Activated CD4-positive, CD25-positive, alpha-beta regulatory T cell treated with anti-CD3 and anti-CD28 coated beads, Interleukin-2, amount 50 U/mL, for 16 hours (primary cell): ENCODE data around the gene C15orf40.
"Not testable (repeated sequence)": the region's sequence is repeated elsewhere in the genome, so short reads cannot be mapped to it uniquely, and the experiment has no call there.

Experiments used
- DNase-seq: peaks from one replicate; pipeline ENCODE4 v3.0.0-alpha.2; 2020; ENCODE audit warnings: low read depth, low spot score

C15orf40 gene

DNA sequence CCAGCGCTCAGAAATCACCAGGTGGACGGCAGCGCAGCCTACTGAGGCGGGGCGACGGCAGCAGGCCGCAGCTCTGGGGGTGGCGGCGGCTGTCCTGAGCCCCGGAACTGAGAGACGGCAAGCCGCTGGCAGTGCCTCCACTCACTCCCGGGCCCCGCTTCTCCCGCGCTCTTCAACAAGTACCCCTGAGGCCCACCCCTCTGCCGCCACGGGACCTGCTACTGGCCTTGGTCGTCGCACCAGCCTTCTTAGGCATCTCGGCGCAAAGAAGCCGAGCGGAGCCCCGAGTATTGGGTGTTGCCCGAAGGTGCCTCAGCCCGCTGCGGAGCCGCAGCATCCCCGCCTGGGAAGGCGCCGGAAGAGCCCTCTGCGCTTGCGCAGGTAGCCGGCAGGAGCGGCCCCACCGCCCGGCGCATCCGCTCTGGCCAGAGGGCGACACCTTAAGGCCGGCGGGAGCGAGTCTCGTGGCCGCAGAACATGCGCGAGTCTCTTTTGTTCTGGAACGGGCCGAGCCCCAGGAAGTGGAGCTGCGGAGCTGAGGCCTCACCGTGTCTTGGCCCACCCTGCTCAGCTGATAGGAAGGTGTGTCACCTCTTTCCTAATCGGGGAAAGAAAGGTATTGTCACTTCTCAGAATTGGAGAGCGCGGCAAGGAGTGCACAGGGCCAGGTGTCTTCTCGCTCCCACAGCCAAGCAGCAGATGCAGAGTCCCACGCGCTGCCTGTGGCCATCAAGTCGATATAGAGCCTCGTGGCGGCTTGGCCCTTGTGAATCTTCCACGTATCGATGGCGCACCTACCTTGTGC is at the start of gene C15orf40:
TSS of gene C15orf40 (minus strand) at position 369 of the 805 bp plus-strand sequence. CDS start at position 337, 32 bp downstream.
- peak; percentile 68 for DNase-seq

DNA sequence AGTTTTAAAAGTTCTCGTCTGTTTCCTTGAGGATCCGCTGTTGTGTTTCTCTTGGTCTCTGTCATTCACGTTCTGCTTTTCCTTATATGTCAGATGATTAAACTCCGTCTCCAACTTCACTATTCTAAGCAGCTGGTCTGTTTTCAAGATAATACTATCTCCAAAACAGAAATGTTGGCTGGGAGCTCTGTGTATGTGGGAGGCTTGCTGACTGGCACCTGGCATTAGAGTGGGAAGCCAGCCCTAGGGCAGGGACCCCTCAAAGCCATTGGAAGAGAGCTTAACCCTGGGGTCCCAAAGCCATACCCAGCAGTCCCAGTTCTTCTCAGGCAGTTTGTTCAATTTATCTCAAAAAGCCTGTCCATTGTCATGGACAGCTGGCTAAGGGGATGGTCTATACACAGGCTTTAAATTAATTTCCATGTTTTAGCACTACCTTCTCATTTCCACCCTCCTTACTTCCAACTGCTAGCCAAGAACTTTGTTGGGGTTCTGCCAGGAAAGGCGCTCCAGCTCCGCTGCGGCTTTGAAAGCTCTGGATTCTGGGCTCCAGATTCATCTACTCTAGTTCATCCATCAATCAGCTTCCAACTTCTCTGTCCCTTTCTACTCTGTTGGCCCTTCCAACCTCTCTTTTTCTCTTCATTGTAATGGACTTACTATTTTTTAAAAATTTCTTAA is 46.4 kb upstream of the C15orf40 start:
- DNase-seq = no peak

DNA sequence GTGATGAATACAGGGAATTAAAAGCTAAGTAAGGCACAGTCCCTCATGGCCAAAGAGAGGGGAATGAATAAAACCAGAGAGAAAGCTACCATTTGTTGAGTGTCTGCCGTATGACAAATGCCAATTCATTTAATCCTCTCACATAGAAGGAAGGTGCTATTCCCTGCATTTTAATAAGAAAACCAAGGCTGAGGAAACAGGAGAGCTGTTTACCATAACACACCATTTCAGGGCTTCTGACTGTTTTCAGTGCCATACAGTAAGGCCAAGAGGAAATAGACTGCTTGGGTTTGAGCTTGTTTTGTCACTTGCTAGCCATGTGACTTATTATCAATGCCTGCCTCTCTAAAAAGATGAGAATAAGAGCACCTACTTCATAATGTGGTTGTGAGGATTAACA is 45.6 kb upstream of the C15orf40 start:
- DNase-seq = no peak

DNA sequence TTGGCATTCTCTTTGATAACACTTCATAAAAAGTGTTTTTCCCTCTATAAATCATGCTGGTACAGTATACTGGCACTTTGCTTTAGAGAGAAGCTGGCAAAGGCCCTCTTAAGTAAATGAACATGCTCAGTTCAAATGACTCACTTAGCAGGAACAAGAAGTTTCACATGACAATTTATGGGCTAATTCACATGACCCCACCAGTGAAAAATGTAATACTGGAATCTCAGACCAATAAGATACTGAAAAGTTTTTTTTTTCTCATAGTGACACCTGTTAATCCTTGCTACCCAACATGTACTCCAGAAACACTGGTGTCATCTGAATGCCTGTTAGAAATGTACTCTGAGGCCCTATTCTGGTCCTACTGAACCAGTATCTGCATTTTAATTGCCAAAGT is 41.7 kb upstream of the C15orf40 start:
- no peak for DNase-seq

DNA sequence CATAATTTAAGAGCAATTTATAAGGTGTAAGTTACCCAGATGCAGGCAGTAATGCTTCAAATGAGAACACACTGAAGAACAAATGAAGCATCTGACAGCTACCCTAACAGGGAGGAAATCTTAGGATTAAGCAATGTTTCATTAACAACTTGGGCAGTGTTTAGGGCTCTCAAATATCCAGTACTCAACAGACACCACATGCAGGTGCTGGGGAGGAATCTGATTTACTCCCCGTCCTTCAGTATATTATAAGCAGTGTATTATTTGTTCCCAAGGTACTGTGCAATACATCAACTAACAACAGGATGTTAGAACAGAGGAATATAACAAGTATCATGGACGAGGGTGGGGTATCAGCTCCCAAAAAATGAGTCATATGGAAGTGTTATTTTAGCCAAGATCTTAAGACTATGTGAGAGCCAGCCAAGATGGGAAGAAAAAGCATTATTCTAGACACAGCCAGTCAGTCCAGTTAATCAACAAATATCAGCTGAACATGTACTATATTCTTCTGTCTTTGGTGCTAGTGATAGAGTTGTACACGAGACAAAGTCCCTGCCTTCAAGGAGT is 35.2 kb upstream of the C15orf40 start:
- no peak for DNase-seq

DNA sequence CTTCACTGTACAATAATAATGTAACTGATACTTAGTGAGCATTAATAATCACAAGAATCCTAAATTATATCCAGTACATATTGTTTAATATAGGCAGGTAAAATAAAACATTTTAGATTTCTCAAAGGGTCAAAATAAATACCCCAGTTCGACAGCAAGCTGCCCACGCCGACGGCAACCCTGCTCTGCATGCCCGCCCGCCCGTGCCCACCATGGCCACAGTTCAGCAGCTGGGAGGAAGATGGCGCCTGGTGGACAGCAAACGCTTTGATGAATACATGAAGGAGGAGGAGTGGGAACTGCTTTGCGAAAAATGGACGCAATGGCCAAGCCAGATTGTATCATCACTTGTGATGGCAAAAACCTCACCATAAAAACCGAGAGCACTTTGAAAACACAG is 32.7 kb upstream of the C15orf40 start:
- no peak for DNase-seq

DNA sequence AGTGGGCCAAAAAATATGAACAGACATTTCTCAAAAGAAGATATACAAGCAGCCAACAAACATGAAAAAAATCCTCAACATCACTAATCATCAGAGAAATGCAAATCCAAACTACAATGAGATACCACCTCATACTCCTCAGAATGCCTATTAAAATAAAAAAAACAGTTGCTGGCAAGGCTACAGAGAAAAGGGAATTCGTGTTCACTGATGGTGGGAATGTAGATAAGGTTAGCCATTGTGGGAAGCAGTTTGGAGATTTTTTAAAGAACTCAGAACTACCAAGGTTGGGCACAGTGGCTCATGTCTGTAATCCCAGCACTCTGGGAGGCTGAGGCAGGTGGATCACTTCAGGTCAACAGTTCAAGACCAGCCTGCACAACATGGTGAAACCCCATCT is 27.8 kb upstream of the C15orf40 start:
- no peak for DNase-seq

DNA sequence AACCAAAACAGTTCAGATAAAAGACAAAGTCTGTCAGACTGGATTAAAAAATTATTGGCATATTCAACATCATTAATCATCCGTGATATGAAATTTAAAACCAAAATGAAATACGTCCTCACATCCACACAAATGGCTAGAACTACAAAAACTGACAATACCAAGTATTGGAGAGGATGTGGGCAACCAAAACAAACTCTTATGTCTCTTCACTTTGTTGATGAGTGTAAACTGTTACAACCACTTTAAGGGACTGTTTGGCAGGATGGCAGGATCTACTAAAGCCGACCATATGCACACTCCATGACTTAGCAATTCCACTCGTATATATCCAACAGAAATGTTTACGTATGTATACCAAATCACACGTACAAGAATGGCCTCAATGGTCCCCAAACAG is 24.8 kb upstream of the C15orf40 start:
- no peak for DNase-seq

DNA sequence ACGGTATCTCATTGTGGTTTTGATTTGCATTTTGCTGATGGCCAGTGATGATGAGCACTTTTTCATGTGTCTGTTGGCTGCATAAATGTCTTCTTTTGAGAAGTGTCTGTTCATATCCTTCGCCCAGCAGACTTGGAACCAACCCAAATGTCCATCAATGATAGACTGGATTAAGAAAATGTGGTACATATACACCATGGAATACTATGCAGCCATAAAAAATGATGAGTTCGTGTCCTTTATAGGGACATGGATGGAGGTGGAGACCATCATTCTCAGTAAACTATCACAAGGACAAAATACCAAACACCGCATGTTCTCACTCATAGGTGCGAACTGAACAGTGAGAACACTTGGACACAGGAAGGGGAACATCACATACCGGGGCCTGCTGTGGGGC is 19.8 kb upstream of the C15orf40 start:
- not testable (repeated sequence) for DNase-seq

DNA sequence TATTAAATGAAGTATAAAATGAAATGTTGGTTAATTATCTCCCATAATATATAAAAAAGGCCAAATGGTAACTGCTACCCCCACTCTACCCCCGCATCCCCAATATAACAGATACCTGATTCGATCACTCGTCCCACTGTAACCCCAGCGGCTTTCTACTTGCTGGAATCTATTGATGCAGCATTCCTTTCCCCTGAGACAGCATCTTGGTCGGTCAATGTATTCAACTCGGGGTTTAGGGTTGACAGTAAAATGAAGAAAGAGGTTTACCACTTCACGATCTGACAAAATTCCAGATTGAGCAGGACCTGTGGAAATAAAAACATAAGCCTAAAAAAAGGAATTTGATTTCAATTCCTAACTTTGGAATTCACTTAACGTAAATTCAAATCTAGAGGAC is 18.6 kb upstream of the C15orf40 start:
- DNase-seq = no peak

DNA sequence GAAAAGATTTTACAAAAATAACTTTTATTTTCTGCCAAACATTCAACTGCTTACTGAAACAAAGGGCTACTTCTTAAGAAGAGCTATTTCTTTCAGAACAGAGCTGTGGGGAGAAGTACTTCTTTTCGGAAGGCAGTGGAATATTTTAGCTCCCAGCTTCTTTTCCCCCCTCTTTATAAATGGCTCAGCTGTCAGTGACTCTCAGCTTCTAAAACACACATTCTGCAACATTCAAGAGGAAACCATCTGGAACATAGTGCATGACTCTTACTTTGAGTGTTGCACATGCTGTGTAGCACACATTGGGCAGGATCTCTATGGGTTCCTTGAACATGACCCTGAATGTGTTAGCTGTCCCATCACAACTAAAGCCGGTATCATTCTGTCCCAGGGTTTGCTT is 7.0 kb upstream of the C15orf40 start:
- no peak for DNase-seq

DNA sequence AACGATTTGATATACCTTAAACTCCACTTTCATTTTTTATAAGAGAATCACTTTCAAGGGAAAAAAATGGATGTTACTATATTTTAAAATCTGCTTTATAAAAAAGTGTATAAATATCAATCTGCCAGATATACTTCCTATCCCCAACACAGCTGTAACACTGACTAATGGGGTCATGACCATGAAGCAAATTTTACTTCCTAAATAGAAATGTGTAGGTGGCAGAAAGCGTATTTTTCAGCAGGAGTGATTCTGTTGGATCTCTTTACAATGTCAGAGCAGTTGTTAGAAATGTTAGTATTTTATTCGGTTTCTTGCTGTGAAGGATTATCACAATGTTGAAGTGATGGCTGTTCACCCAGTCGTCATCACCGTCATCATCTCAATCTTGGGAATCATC is 5.5 kb upstream of the C15orf40 start:
- no peak for DNase-seq

DNA sequence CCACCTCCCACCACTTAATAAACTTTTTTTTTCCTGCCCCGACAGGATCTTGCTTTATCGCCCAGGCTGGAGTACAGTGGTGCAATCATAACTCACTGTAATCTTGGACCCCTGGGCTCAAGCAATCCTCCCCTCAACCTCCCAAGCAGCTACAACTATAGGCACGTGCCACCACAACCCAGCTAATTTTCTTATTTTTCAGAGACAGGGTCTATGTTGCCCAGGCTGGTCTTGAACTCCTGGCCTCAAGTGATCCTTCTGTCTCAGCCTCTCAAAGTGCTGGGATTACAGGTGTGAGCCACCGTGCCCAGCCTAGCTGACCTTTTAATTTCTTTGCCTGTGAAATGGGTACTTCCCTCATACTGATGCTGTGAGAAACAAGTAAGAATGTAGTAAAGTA is 3.9 kb upstream of the C15orf40 start:
- no peak for DNase-seq

DNA sequence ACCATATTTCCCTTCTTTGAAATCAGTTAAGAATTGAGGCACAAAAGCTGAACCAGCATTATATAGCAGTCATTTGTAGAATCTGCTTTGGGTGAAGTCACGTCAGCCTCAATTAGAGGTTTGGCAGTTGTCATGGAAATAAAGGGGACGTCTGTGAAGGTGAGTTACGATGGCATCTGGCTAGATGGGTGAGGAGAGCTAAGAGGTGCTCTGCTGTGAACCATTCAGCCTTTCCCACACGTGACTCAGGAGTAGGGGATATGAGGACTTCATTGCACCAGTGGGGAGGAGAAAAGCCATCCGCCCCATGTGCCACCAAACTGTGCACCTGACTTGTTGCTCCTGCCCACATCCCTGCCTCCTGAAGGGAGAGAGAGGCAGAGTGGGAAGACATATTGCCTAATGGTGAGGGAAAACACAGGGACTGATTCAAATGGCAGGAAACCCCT is 2.8 kb upstream of the C15orf40 start:
- no peak for DNase-seq

DNA sequence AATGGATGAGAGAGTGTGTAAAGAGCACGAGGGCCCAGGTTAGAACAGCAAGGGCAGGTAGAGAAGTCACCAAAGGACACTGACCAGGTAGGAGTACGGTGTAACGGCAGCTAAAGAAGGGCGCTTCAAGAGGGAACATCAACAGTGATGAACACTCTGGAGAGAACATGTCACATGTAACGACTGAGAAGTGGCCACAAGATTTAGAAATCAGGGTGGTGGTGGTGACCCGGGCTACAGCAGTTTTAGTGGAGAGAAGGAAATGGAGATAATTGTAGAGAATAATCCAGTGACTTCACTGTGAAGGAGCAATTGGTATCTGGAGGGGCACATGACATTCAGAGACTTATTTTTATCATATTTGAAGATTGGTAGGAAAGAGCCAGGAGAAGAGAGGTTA is 1.2 kb upstream of the C15orf40 start:
- no peak for DNase-seq

DNA sequence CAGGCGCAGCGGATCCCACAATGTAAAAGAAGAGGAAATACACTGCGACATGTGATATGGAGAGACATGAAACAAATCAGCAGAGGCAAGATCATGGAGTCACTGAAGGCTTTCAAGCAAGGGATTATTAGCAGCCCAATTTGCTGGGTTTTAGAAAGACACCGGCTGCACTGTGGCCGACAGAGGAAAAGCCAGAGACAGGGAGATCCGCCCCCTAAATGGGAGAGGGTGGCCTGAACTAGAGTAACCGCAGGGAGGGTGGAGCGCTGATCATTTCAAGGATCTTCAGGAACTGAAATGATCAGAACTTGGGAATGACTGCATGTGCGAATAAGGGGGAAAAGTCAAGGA is 612 bp upstream of the C15orf40 start:
- DNase-seq = no peak

DNA sequence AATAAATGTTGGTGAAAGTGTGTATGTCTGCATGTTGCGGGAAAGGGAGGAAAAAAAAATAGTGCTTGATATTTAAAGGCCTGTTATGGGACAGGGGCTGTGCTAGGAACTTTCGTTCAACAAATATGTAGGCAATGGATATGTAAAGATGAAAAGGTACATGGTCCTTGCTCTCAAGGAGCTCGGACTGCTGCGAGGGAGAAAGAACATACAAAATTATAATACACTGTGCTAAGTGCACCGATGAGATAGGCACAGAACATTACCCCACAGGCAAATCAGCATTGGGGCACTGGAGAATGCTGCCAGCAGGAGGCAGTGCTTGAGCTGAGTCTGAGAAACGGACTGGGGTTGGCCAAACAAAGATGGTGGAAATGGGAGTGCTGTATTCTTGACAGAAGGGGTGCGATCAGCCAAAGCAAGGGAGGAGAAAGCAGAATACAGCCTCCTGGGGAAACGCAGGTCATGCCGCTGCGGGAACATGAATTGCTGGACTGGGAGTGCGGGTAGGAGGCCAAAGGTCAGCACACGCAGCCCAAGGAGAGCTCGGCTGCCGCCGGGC is 649 bp downstream of the C15orf40 start:
- peak; percentile 52 for DNase-seq

DNA sequence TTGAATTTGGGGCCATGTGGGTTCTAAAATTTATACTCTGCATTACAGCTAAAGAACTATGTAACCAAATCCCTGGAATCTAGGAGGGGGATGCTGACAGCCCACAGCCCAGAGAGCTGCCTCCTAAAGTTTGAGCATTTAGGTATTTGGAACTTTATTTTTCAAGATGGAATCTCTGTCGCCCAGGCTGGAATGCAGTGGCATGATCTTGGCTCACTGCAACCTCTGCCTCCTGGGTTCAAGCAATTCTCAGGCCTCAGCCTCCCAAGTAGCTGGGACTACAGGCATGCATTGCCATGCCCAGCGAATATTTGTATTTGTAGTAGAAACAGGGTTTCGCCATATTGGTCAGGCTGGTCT is 10.8 kb downstream of the C15orf40 start:
- not testable (repeated sequence) for DNase-seq

DNA sequence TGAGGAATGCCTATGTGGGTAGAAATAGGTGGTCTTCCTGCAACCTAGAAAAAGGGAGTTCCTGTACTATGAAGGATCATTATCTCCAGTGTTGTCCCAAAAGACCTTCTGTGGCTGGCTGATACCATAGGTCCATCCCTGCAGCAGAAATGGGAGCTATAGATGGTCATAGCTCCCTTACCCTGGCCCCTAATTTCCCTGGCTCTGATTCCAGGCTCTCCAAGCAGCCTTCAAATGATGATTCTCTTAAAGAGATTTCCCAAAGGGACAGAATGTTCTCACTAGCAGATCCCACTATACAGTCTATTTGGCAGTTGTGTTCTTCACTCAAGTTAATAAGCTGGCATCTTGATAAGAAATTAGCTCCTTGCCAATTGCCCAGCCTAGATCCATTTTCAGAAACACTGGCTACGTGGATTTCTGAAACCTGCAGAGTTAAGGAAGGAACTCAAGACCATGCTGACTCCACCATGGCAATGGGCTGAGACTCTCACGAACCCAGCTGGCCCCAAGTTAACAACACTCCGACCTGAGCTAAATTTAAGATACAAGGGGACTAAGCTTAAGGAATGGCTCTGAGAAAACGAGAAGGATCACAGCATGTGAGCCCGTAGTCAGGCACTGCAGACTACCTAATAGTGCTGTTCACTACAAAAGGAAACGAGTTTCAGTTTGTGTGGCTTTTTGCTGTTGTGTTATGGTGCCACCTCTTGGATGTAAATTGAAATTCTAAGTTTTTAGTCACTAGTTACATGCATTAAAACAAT is 11.4 kb downstream of the C15orf40 start:
- no peak for DNase-seq

DNA sequence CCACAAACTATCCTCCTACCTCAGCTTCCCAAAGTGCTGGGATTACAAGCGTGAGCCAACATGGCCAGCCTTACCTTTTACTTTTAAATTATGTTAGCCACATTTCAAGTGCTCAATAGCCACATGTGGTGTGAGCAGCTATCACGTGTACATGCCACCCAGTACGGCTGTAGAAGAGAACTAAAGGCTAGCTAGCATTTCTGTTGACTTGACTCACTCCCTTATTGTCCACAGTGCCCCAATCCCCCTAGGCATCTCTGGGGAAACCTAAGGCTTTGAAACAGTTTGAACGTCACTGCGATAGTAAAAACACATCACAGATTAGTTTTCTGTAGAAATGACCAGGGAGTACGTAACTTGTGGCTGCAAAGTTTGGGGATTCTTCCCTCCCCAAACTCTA is 12.0 kb downstream of the C15orf40 start:
- no peak for DNase-seq

DNA sequence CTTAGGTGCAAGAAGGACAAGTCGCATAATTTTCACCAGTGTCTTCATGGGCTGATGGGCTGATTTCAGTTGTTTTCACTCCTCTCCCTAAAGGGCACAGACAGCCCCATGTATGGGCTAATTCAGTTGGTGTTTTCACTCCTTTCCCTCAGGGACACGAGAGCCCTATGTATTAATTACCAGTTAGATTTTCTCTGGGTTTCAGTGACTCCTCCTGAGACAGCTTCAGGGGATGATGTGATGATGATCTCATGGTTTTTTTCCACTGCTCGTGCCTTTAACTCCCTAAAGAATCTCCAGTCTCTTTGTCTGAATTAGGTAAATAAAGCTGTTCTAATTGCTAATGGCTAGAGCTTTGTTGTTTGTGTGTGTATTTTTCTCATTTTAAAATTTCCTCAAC is 15.5 kb downstream of the C15orf40 start:
- no peak for DNase-seq

DNA sequence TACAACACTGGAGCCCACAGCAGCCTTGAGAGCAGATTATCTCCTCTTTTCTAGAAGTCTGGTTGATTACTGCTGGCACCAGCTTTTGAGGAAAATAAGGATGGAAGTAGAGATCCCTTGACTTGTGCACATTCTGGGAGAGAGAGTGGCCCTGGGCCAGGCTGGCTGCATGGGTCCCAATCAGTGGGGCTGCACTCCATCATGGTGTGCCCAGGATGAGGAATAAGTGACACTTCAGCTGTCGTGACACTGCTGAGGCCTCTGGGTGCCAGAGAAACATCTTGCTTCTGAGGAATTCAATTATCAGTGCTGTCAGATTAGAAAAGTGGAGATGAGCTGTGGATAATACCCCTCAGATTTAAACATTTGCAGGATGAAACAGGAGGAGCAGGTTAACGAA is 16.4 kb downstream of the C15orf40 start:
- no peak for DNase-seq
